Fibroblast of upper back skin (primary cell): ENCODE measurements around the gene SLC33A1.
"Not testable (repeated sequence)": the region's sequence is repeated elsewhere in the genome, so short reads cannot be mapped to it uniquely, and the experiment has no call there.

Experiments
- DNase-seq: peaks from one replicate; pipeline ENCODE4 v3.0.0-alpha.2; 2013

SLC33A1 gene

DNA sequence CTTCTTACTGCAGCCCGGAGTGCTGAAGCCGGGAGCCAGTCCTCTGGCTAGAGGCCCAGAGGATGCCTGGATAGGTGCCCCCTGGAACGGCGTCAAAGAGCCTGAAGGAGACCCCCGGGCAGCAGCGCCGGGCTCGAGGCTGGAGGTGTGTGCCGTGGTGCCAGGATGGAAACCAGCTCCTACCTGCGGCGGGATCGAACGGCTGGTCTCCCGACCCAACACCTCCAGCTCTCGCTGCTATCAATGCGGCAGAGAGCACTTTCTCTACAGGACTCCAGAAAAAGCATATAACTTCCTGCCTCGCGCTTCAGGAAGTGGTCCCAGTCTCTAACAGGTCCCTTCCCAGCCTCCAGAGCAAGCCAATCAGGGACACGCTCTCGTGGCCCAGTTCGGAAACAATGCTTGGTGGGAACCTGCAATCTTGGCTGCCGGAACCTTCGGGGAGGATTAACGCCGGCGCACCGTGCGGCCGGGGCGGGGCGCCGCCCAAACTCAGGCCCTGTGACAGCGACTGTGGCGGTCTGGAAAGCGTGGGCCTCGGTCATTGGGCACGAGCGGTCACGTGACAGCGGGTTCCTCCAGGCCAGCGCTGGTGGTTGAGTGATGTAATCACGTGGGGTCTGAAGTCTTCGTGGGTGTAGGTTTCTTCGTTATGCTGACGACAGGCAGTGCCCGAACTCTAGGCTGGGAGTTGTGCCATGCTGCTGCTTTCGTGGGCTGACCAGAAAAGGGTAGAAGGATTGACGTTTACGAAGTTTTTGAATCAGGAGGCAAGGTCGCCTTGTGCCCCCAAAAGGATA lies at the start of gene SLC33A1:
TSS of gene SLC33A1 (minus strand) at position 287 of the 800 bp plus-strand sequence. CDS start 430 bp downstream, outside the sequence.
- peak; percentile 99 for DNase-seq

DNA sequence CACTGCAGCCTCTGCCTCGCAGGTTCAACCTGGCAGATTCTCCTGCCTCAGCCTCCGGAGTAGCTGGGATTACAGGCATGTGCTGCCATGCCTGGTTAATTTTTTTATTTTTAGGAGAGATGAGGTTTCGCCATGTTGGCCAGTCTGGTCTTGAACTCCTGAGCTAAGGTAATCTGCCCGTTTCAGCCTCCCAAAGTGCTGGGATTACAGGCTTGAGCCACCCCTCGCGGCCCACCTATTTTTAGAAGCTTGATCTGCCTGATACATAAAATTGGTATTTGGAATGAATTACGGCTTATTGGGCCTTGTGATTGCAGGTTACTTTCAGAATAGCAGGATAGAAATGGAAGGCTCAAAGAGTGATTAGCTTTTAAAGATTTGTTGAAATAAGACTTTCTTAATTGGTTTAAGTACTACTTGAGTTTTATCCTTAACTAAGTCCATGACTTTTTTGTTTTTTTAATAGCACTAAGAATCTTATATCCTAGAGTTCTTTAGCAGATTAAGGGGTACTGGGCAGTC lies 41.2 kb upstream of the SLC33A1 start:
- no peak for DNase-seq

DNA sequence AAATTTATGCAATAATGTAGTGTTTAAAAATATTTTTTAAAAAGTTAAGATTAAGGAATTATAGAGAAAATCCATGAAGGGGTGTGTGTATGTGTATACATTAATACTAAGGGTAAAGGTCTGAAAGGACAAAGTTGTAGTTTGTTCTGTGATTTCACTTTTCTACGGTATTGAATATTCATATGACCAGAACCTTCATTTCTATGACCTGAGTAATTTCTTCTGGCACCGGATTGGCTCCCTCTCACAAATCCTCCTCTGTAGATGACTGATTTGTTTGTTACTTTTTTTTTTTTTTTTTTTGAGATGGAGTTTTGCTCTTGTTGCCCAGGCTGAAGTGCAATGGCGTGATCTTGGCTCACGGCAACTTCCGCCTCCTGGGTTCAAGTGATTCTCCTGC lies 37.1 kb upstream of the SLC33A1 start:
- no peak for DNase-seq

DNA sequence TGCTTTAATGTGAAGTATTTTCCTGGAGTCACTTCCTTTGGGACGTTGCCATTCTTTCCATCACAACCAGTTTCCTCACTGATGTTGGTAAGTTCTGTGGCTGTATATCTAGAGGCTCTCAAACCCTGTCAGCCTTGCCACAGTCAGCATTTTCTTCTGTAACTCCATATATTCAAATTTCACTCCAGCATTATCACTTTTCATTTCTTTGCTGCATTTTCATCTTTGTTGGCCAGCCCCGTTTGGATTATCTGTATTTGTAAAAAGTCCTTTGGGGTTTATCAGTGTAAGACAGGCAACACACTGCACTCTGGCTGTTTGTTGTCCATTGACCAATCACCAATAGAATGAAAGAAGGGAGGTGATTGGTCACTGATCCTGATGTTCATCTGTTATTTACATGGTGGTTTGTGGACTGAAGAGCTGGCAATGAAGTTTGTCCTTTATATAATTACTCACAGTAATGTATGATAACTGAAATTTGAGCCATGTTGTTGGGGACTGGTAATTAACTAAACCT lies 36.5 kb upstream of the SLC33A1 start:
- peak; percentile 43 for DNase-seq

DNA sequence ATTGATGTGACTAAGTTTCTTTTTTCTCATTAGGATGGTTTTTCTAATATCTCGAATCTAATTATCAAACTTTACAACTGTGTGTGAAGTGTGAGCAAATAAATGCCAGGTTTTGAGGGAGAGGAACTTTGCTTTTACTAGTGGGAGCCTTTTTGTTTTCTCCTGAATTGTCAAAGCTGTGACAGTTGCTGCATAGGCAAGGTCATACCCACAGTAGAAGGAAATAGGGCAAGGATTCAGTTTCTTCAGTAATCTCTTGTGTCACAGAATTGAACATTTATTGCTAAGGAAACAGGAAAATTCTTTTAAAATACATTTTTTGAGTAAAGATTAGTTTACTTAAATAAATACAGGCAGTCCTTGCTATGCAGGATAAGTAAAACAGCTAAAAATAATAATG lies 35.7 kb upstream of the SLC33A1 start:
- DNase-seq = no peak

DNA sequence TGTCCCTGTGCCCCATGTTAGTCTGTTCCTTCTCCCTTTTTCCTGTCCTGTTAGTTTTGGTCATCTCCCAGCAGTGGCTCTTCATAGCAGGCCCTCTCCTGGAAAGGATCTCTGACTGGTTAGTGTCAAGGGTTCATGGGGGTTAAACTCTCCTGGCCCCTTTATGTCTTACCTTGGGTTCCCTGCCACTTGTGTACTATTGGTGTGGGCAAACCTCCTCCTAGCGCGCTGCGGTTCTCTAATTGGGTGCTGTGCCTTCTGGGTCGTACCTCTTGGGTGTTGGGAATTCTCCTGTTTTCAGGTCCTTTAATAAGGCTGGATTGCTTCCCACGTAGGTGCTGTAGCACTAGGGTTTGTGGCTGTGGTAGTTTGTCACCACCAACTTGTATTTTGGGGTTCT lies 35.0 kb upstream of the SLC33A1 start:
- DNase-seq = no peak

DNA sequence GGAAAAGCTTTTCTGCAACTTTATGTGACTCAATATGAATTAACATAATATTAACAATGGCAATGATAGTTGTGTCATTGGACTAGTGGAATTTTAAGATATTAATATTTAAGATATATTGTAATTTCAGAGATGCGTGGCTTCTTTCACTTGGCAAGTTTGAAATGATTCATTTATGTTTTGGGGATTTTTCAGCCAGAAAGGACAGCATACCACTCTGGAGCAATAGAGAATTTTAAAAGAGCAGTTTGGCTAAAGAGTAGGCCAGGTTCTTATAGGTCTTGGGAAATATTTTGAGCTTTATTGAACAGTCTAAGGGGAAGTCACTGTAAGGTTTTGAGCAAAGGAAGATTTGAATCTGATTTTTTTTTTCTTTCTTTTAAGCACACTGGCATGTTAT lies 32.7 kb upstream of the SLC33A1 start:
- peak; percentile 3 for DNase-seq

DNA sequence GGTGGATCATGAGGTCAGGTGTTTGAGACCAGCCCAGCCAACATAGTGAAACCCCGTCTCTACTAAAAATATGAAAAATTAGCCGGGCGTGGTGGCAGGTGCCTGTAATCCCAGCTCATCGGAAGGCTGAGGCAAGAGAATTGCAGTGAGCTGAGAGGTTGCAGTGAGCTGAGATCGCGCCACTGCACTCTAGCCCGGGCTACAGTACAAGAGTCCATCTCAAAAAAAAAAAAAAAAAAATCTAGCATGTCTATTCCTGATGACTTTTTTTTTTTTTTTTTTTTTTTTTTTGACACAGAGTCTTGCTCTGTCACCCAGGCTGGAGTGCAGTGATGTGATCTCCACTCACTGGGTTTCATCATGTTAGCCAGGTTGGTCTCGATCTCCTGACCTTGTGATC lies 32.1 kb upstream of the SLC33A1 start:
- not testable (repeated sequence) for DNase-seq

DNA sequence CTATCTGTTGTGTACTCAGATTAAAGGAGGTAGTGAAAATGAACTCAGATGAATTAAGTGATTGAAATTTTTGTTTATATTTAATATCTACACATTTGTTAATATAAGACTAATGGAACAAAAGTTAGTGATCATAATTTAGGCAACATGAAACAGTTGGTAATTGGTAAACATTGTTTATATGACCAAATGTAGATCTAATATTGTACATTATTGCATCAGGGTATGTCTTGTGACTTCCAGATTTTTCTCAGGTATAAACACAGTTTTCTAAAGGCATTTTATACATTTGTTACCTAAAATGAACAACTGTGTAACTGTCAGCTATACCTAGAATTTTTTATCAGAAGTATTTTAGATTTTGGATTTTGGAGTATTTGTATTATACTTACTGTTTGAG lies 31.1 kb upstream of the SLC33A1 start:
- no peak for DNase-seq

DNA sequence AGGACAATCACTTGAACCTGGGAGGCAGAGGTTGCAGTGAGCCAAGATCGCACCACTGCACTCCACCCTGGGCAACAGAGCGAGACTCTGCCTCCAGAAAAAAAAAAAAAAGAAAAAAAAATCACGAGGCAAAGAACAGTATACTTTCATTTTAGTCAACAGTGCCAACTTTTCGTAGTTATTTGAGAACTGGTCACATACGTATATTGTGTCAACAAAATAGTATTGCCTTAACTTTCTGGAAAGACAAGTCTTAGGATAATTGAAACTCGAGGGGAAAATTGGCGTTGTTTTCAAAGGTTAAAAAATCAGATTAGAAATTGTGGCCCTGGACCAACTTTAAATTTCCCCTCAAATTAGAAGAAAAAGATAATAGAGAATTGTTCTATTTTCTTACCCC lies 30.1 kb upstream of the SLC33A1 start:
- DNase-seq = no peak

DNA sequence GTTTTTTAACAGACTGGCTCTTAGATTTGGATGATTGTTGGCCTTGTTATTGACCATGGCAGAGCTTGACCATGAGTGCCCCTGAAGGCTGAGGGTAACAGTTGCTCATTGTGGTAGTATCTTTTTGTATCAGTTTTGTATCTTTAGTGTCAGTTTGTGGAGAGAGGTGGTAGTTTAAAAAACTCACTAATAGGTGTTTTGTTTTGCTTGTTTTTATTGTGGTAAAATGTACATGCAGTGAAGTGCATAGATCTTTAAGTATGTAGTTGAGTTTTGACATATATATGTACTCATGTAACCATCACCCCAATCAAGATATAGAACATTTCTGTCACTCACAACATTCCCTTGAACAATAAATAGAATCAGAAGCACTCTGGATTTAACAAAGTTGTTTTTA lies 26.1 kb upstream of the SLC33A1 start:
- DNase-seq = no peak

DNA sequence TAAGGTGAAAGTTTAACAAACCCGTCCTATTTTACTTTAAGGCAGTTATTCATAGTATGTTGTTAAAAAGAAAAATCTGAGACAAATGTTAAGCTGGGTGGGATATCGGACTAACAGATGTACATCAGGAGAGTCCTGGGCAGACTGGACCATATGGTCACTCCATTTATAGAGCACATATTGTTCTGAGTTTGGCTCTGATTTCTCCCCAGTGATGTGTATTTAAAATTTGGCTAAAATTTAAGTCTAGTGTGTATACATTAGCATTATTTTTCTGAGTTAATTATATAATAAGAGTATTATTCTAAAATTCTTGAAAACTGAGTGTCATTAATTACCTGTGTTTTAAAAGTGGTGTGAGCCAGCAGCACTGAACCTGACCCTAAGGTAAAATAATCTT lies 22.3 kb upstream of the SLC33A1 start:
- no peak for DNase-seq

DNA sequence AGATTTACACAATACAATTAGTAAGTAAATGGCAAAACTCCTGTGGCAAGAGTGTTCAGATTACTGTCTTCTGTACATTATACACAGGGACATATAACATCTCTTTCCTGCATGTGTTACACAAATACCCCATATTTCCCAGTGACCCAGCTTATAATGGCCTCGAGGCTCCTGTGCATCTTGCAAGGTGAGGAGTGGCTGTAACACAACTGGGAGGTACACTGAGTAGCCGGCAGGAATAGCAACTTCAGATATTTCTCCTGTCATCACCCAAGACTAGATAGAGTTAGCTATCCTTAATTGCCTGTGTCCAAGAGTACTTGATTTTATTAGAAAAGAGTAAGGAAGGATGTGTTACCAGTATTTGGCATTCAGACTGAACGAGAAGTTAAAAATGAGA lies 21.8 kb upstream of the SLC33A1 start:
- no peak for DNase-seq

DNA sequence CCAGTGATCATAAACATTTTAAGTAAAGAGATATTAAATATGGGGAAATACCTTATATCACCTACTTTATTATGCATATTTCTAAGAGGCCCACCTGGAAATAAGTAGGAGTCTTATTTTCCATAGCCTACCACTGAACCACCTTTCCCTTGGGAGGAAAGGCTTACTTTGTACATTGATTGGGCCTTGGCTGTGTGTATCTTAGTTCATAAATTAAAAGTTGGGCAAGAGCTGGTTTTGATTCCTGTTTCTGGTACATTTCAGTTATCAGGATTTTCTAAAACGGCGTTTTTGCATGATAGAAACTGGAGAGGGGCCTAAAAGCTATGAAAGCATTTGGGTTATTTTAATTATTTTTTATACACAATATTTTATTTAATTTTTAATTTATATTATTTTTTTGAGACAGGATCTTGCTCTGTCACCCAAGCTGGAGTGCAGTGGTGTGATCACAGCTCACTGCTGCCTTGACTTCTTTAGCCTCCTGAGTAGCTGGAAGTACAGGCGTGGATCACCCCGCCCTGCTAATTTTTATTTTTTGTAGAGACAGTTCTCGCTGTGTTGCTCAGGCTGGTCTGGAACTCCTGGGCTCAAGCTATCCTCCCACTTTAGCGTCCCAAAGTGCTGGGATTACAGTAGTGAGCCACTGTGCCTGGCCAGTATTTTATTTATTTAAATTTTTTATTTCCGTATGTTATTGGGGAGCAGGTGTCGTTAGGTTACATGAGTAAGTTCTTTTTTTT lies 18.8 kb upstream of the SLC33A1 start:
- no peak for DNase-seq

DNA sequence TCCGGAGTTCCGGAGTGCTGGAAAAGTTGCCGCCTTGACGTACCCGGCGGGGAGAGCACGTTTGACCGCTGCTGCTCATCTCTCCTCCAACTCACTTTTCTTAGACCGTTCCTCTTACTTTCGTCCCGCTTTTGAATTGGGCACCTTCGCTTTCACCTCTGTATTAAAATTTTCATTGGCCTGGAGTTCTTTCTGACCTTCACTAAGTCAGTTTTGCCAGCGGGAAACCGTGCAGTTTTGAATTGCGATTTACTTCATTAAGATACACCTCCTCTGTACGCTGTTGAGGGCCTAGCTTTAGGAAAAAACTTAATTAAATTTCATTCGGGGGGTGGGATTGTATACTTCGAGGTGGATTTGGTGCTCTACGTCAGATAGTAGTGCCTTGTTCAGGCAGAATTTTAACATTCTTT lies 17.5 kb upstream of the SLC33A1 start:
- DNase-seq = no peak

DNA sequence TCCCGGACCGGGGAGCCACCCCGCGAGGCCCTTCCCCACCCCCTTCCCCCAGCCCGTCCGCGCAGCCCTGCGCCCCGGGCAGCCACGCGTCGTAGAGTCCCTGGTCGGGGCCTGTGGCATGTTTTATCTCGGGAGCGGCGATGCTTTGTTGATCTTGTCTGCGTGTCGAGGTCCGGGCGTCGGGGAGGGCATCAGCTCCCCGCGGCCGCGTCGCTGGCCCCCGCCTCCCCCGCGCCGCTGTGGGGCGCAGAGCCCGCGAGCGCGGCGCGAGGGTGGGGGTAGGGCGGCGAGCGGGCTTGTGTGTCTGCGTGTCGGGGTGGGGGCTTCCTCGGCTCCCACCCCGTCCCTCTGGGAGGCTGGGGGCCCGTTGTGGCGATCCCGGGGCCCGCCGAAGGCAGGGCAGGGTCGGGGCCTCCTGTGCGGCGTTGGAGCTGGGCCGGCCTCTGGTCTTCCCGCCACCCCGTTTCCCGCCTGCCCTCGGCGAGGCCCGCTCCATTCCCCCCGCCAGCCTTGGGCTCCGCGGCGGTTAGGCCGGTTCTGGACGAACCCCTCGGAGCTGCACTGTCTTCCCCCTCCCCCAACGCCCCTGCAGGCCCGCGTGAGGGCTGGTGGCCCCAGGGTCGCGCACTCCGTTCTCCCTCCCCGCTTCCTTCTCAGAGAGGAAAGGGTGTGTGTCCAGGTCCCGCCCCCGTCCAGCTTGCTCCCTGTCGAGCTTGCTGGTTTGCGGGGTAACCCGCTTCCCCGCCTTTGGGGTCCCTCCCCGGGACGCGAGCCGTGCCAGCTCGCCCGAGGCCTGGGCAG lies 16.9 kb upstream of the SLC33A1 start:
- DNase-seq = peak; percentile 17

DNA sequence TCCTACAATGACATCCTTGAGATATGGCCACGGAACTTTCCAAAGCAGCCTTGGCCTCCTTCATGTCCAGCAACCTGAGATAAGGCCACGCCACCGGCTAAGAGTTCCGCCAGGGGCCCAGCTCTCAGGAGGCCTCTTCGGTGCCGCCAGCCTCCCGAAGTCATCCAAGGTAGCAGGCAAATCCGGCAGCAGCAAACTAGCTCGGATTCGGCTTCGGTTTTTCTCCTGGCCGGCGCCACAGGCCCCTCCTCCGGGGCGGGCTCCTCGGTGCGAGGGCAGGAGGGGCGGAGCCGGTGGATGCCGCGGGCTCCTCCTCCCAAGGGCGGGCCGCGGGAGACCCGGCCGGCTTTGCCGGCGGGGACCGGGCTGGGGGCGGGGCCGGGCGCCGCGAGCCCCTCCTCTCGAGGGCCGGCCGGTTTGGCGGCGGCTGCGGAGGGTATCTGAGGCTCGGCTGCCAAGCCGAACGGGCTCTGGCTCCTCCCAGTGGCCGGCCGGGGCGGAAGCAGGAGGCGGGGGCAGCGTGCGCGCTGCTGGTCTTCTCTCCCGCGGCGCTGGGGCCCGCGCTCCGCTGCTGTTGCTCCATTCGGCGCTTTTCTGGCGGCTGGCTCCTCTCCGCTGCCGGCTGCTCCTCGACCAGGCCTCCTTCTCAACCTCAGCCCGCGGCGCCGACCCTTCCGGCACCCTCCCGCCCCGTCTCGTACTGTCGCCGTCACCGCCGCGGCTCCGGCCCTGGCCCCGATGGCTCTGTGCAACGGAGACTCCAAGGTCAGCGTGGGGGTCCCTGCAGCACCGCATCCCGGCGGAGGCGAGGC lies 16.1 kb upstream of the SLC33A1 start, which contains the start of gene GMPS:
TSS of gene GMPS (plus strand) at position 518 of the 812 bp plus-strand sequence. CDS start at position 739, 221 bp downstream.
- DNase-seq = peak; percentile 95

DNA sequence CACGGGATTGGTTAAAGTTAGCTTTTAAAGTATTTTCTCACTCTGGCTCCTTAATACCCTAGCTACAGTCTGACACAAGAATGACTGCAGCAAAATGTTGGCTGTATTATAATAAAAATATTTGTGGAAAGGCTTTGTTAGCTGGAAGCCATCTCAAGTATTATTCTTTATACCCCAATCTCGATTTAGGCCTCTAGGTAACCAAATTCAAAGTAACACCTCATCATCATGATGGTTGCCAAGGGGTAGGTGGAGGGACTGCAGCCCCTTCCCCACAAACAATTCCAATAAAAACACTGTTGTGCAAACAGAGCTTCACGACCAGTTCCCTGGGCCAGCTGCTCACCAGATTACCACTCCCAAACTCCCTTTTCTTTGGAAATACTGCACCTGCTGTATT lies 15.5 kb upstream of the SLC33A1 start:
- DNase-seq = no peak

DNA sequence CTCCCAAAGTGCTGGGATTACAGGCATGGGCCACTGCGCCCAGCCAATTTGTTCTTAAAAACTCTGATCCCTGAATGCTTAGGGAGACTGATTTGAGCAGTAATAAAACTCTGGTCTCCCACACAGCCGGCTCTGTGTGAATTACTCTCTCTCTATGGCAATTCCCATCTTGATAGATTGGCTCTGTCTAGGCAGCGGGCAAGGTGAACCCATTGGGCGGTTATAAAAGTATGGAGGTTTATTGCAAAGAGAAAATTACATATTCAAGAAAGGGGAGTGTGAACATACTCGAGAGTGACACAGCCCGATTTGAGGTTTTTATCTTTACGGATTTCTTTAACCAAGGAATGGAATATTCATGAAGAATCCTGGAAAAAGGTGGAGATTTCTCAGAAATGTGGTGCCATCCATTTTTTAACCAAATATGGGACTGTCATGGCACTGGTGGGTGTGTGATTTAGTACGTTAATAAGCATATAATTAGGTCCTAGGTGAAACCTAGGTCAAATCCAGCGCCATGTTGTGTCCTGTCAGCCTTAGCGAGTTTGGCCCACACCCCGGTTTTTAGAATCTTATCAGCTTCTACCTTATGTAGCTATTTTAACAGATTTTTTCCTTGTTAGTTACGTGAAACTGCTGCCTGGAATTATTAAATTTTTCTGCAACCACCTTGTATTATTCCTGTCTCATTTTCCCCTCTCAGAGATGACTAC lies 9.0 kb upstream of the SLC33A1 start:
- no peak for DNase-seq

DNA sequence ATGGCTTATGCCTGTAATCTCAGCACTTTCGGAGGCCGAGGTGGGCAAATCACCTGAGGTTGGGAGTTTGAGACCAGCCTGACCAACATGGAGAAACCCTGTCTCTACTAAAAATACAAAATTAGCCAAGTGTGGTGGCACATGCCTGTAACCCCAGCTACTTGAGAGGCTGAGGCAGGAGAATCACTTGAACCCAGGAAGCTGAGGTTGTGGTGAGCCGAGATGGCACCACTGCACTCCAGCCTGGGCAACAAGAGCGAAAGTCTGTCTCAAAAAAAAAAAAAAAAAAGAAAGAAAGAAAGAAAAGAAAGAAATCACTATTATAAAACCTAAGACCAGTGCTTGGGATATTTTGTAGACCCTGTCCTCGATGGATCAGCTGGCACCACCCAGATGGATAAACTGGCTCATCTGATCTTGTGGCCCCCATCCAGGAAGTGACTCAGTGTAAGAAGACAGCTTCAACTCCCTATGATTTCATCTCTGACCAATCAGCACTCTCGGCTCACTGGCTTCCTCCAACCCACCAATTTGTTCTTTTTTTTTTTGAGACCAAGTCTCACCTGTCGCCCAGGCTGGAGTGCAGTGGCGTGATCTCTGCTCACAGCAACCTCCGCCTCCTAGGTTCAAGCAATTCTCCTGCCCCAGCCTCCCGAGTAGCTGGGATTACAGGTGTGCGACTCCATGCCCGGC lies 8.2 kb upstream of the SLC33A1 start:
- DNase-seq = peak; percentile 74
